SU-DHL-6 (cell line): ENCODE results near the gene ABLIM1.

ENCODE experiments used
- H2AFZ ChIP-seq: fragments of 200-600 bp; sonication (generic); 2 replicates; pipeline ENCODE4 v1.6.1; 2014; ENCODE audit warnings: low read depth, mild to moderate bottlenecking, moderate library complexity, mixed read lengths, antibody characterized with exemption, low read length; ENCODE audit not compliant: severe bottlenecking
- H3F3A ChIP-seq: fragments of 200-600 bp; shearing (Covaris generic); 2 replicates; pipeline ENCODE4 v1.6.0; 2016; ENCODE audit warnings: antibody characterized with exemption, mild to moderate bottlenecking; ENCODE audit not compliant: insufficient read depth
- H3K27ac ChIP-seq: fragments of 200-600 bp; sonication (generic); 2 replicates; pipeline ENCODE4 v1.5.1; 2016; ENCODE audit warnings: low read depth, mild to moderate bottlenecking, low read length, moderate library complexity, mixed read lengths
- H3K27me3 ChIP-seq: fragments of 200-600 bp; sonication (generic), shearing (Covaris generic); 2 replicates; pipeline ENCODE4 v1.6.0; 2014; ENCODE audit warnings: mild to moderate bottlenecking, low read length
- H3K36me3 ChIP-seq: fragments of 200-600 bp; sonication (generic); 2 replicates; pipeline ENCODE4 v1.6.1; 2014; ENCODE audit warnings: mild to moderate bottlenecking, low read length, mixed read lengths
- H3K4me2 ChIP-seq: fragments of 300-600, 200-600 bp; shearing (Covaris generic), sonication (generic); 2 replicates; pipeline ENCODE4 v1.6.0; 2014; ENCODE audit warnings: low read length, low read depth, mild to moderate bottlenecking; ENCODE audit not compliant: poor library complexity, severe bottlenecking
- H3K4me3 ChIP-seq: fragments of 200-600 bp; sonication (generic); 2 replicates; pipeline ENCODE4 v1.5.1; 2014; ENCODE audit warnings: antibody characterized with exemption, low read length, mild to moderate bottlenecking, mixed read lengths; ENCODE audit not compliant: insufficient read depth, poor library complexity, severe bottlenecking
- H3K79me2 ChIP-seq: fragments of 200-600 bp; sonication (generic); 2 replicates; pipeline ENCODE4 v1.6.1; 2014; ENCODE audit warnings: mild to moderate bottlenecking, low read length, moderate library complexity; ENCODE audit not compliant: insufficient read depth
- H3K9ac ChIP-seq: fragments of 200-600 bp; sonication (generic); 2 replicates; pipeline ENCODE4 v1.7.0; 2014; ENCODE audit warnings: mild to moderate bottlenecking, low read length
- H3K9me2 ChIP-seq: fragments of 200-600 bp; sonication (generic); replicated peaks from 2 replicates; pipeline ENCODE4 v1.6.1; 2014; ENCODE audit warnings: low read length; ENCODE audit not compliant: insufficient read depth
- H3K9me3 ChIP-seq: fragments of 200-600 bp; sonication (generic); 2 replicates; pipeline ENCODE4 v1.6.1; 2014; ENCODE audit warnings: low read length, mixed read lengths; ENCODE audit not compliant: insufficient read depth
- H4K20me1 ChIP-seq: fragments of 200-600 bp; sonication (generic); 2 replicates; pipeline ENCODE4 v1.6.1; 2014; ENCODE audit warnings: low read depth, mild to moderate bottlenecking, antibody characterized with exemption, low read length, moderate library complexity, mixed read lengths
- CTCF ChIP-seq: fragments of 200-600 bp; sonication (generic); IDR thresholded peaks from one replicate; pipeline ENCODE4 v1.5.1; 2017; ENCODE audit warnings: antibody characterized with exemption, mild to moderate bottlenecking, low read length, moderate library complexity; ENCODE audit not compliant: insufficient read depth, poor library complexity, severe bottlenecking
- EZH2phosphoT487 ChIP-seq: fragments of 200-600 bp; sonication (generic), shearing (Covaris generic); conservative IDR thresholded peaks from 2 replicates; pipeline ENCODE4 v1.6.1; 2018; ENCODE audit warnings: mild to moderate bottlenecking, antibody characterized with exemption, low read length, moderate library complexity, mixed read lengths

The ABLIM1 gene

GRCh38 chr10:114679552-114679951 is 21.5 kb upstream of the ABLIM1 start:
- H3K36me3 ChIP-seq: no peaks in the 10 kb centered on the region
- TF ChIP-seq EZH2phosphoT487 (no peak), CTCF (no peak)
- no peaks in the 10 kb centered on the region for H3K9me2 ChIP-seq
- no peak overlapping the region for H3K4me3 ChIP-seq
- no peak overlapping the region for H3K27ac ChIP-seq
- no peaks in the 10 kb centered on the region for H3F3A ChIP-seq
- H3K9me3 ChIP-seq: no peaks in the 10 kb centered on the region
- H2AFZ ChIP-seq: no peak overlapping the region
- H3K4me2 ChIP-seq: no peak overlapping the region
- no peak overlapping the region for H3K9ac ChIP-seq
- no peaks in the 10 kb centered on the region for H3K79me2 ChIP-seq
- no peaks in the 10 kb centered on the region for H3K27me3 ChIP-seq
- no peaks in the 10 kb centered on the region for H4K20me1 ChIP-seq

GRCh38 chr10:114678820-114679219 is 20.7 kb upstream of the ABLIM1 start:
- Histone ChIP-seq H3K4me3 (no peak overlapping the region), H3K79me2 (no peaks in the 10 kb centered on the region), H3K27ac (no peak overlapping the region), H3K9me3 (no peaks in the 10 kb centered on the region), H3K4me2 (no peak overlapping the region), H3F3A (no peaks in the 10 kb centered on the region), H2AFZ (no peak overlapping the region), H3K36me3 (no peaks in the 10 kb centered on the region), H3K9ac (no peak overlapping the region), H4K20me1 (no peaks in the 10 kb centered on the region), H3K27me3 (no peaks in the 10 kb centered on the region), H3K9me2 (no peaks in the 10 kb centered on the region)
- TF ChIP-seq EZH2phosphoT487 (no peak), CTCF (no peak)

- Histone ChIP-seq H3K79me2 (no peaks in the 10 kb centered on the region), H3F3A (no peaks in the 10 kb centered on the region), H3K36me3 (no peaks in the 10 kb centered on the region), H3K4me2 (no peak overlapping the region), H2AFZ (no peak overlapping the region), H4K20me1 (no peaks in the 10 kb centered on the region), H3K9me2 (no peaks in the 10 kb centered on the region), H3K27ac (no peak overlapping the region), H3K27me3 (no peaks in the 10 kb centered on the region), H3K9me3 (no peaks in the 10 kb centered on the region), H3K4me3 (no peak overlapping the region), H3K9ac (no peak overlapping the region)
- TF ChIP-seq EZH2phosphoT487: no peak
- TF ChIP-seq CTCF: no peak
Observed at GRCh38 chr10:114678336-114678735, 20.3 kb upstream of the ABLIM1 start.

GRCh38 chr10:114674346-114674745 is 16.3 kb upstream of the ABLIM1 start:
- no peaks in the 10 kb centered on the region for H3K27me3 ChIP-seq

More at GRCh38 chr10:114674346-114674745, 16.3 kb upstream of the ABLIM1 start:
- H3K9me3 ChIP-seq: no peaks in the 10 kb centered on the region
- H3K4me3 ChIP-seq: no peak overlapping the region
- no peak overlapping the region for H3K4me2 ChIP-seq
- TF ChIP-seq EZH2phosphoT487 (no peak), CTCF (no peak)
- H3K27ac ChIP-seq: no peak overlapping the region
- H2AFZ ChIP-seq: no peak overlapping the region
- H4K20me1 ChIP-seq: no peaks in the 10 kb centered on the region
- H3F3A ChIP-seq: no peaks in the 10 kb centered on the region
- H3K9me2 ChIP-seq: no peaks in the 10 kb centered on the region
- H3K79me2 ChIP-seq: no peaks in the 10 kb centered on the region
- H3K9ac ChIP-seq: no peak overlapping the region
- no peaks in the 10 kb centered on the region for H3K36me3 ChIP-seq
